ENCODE data around the gene OR6J1.

OR6J1 gene

DNA sequence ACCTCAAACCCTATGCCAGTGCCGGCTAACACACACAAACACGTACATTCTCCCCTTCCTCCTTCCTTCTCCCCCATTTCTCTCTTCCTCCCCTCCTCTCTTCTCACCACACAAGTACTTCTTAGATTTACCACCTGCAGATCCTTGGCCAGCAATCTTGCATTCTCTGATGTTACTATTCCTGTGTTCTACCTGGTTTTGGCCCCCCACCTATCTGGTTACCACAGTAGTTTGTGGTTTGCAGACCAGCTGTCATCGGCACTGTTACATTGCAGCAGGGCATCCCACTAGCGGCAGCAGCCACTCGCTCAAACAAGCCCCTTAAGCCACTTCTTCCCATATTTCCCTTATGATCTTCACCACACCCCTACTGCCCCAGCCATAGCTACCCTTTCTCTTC is 42.2 kb downstream of the OR6J1 start:
- no peak for DNase-seq

DNA sequence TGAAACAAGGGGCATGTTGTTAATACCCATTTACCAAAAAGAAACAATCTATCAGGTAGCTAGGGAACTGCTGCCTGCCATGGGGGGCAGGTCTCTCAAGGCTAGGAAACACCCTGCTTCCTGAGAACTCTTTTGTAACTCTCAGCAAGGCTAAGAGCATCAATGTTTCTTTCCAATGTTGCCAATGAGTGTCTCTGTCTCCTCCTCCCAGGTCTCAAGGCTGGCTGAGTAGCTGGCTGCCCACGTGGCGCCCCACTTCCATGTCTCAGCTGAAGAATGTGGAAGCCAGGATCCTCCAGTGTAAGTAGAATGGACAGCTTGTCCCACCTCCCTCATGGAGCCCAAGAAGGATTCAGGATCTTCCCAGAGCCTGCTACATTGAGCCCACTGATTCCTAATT is 42.7 kb downstream of the OR6J1 start:
- DNase-seq = no peak

DNA sequence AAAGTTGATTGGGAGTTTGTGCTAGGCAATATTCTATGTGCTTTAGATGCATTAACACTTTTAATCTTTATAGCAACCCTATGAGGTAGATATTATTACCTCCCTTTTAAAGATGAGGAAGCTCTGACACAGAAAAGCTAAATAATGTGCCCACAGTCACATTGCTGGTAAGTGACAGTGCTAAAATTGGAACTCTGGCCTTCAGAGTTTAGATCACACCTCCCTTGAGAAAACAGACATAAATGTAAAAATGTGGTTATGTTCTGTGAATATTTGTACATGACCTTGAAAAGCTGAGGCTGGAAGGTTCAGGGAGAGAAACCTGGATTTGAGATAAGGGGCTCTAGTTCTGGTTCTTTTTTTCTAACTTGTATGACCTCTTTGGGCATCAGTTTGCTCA is 44.1 kb downstream of the OR6J1 start:
- no peak for DNase-seq

DNA sequence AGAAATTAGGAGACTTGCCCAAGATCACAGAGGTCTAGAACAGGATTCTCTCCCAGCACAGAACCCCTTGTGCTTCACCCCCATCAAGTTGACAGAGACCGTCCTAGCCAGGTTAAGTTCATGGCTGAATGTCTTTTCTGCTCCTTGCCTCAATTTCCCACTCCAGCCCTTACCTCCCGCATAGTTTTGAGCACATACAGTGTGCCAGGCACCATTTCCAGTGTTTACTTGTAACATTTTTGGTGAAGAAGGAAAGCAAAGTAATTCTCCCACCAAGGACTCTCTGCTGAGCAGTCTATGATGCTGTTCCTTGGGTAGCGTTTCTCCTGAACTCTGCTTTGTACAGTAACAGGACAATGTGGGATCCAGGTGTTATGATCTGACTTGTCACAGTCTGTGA is 44.8 kb downstream of the OR6J1 start:
- DNase-seq = no peak

DNA sequence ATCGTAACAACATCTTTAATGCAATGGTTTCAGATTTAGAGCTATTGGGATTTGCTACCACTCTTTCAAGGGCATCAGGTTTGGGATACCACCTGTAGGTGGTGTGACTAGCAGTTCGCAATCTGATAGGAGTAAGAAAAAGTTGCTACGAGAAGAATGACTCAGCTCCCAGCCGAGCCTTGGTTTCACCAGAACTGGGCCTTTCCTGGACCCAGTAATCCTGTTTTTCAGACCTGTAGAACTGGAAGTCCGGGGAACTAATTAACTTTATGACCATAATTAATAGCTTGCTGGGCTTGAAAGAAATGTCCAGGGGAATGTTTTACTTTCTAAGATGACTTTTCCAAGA is 45.3 kb downstream of the OR6J1 start:
- DNase-seq = peak; percentile 68

DNA sequence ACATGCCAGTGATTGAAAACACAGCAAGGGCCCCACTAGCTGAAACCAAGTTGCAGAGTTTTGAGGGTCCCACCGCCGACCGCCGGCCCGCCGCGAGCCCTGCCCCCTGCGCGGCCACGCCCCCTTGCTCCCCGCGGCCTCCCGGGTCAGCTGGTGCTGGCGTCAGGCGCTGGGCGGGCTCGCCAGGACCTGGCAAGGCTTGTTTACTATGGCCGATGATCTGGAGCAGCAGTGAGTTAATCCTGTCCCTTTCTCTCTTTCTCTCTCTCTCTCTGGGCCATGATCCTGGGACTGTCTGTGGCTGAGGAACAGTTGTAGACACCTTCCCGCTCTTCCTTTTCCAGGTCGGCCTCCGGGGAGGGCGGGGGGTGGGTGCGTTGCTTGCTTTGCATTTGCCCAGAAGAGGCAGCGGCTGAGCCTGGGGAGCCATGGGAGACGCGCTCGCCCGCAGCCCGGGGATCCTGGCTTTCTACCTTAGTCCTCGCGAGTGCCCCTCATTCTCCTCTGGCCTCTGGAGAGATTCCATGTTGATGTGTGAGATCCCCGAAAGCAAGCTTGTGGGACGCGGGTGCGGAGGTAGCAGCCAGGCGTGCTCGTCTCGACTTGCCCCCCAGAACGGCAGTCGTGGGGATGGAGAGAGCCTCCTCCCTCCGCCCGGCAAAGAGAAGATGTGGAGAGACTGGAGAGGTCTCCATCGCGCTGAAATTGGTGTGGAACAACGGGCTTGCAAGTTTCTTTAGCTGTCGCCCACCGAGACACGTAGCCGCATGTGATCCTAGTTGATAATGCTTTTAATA is 45.9 kb downstream of the OR6J1 start, which contains the start of gene ABHD4:
TSS of gene ABHD4 (plus strand) at position 202 of the 797 bp plus-strand sequence. CDS start at position 209, 7 bp downstream.
- DNase-seq = peak; percentile 76

DNA sequence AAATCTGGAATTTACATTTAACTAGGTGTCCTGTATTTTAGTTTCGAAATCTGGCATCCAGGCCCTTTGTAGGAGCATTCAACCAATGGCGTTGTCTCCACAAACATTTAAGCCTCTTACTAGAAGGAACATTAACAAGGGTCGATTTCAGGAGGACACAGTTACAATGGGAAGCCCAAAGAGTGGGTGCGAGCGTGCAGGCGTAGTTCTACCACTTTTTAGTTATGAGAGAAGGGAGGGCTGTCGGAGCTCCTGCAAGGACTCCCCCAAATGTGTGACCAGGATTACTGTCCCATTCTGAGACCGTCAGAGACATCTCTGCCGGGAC is 46.4 kb downstream of the OR6J1 start:
- DNase-seq = no peak

DNA sequence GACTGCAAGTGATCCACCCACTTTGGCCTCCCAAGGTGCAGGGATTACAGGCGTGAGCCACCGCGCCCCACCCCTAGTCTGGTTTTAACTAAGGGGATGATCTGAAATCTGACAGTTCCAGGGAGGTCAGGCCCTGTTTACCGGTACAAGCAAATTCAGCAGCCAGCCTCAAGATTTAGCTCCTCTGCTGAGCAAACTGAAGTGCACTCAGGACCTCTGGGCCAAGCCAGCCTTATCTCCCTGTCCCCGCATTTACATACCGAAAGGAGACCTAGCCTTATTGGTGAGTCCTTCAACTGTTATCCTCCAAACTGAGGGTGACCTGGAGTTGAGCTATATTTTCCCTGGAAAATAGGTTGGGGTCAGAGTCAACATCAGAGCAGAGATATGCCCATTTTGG is 46.9 kb downstream of the OR6J1 start:
- DNase-seq = no peak

DNA sequence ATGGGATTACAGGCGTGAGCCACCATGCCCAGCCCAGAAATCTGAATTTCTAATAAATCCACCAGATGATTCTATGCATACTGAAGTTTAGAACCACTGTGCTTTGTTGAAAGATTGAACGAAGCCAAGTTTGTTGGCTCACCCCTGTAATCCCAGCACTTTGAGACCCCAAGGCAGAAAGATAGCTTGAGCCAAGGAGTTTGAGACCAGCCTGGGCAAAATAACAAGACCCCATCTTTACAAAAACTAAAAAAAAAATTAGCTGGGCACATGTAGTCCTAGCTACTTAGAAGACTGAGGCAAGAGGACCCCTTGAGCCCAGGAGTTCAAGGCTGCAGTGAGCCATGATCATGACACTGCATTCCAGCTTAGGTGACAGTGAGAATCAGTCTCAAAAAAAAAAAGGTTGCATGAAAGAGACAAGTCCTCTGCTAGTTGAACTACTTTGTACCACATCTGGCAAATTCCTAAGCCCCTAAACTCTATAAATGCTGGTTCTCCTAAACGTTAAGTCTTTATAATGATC is 47.7 kb downstream of the OR6J1 start:
- no peak for DNase-seq

DNA sequence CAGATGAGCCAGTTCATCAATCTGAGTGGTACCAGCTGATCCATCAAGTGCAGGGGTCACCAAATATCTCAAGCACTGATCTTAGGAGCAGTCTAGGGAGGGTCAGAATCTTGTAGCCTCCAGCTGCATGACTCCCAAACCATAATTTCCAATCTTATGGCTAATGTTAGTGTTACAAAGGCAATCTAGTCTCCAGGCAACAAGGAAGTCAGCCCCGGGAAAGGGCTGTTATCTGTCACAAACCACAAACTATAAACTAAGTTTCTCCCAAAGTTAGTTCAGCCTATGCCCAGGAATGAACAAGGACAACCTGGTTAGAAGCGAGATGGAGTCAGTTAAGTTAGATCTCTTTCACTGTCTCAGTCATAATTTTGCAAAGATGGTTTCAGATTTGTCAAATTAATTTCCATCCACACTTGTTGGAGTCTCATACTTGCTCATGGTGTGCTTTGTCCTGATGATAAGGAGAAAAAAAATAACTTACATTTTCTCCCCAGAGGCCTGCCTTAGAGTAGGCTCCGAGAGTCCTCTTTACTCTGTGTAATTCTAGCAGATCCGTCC is 49.9 kb downstream of the OR6J1 start:
- no peak for DNase-seq

DNA sequence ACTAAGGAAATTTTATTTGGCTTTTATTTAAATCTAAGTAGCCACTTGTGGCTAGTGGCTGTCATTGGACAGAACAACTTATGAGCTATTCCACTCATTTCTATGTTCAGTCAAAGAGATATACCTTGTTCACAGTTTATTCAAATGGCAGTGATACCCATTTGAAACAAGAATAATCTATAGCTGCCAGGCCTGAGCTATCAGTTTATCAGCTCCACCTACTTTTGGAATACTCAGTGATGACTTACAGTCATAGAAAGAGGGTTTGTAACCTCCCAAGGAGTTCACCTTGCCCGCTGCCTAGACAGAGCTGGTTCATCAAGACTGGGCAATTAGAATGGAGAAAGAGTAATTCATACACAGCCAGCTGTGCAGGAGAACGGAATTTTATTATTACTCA is 50.6 kb downstream of the OR6J1 start:
- DNase-seq = no peak

DNA sequence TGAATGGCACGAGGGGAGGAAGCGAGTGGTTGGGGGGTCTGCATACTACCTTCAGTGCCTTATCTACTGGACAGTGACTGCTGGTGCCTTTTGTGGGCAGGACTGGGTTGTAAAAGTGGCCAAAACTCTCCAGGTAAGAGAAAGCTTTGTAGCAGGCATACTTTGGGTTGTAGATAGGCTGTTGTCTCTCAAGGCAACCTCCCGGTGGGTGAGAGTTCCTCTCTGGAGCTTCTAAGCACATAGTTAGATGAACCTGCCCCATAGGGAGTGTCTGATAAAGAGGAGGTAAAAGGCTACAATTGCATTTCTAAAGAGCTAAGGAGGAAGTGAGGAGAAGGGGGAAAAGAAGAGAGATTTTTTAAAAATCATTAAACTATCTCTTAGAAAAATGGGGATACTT is 51.0 kb downstream of the OR6J1 start:
- no peak for DNase-seq

DNA sequence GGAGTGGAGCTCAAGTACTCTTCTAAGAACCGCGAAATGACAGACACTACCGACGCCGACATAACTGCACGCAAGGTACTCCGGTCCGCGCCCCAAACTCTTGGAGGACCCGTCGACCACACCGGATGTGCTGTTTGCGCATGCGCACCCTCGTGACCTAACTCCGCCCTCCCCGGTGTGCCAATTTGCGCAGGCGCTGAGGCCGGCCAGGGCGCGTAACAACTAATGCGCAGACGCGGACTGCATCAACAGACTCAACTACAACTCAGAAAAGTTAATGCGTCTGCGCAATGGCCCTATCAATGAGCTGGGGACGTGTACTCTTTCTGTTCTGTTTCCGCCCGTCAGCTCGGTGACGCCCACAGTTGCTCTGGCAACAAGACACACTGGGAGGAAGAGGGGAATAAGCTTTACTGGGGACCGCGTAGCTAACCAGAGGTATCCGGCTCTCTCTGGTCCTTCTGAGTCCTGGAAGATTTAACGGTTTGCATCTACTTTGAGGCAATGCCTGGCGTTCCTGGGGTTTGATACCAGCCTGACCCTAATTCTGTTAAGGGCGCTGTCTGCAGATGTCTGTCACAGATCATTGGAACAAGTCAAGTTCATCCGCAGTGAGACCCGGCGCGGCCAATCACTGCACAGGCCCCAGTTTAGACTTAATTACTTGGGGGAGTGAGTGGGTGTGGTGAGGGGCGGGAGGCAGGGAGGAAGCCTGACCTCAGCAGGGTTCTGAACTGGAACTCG is 54.9 kb downstream of the OR6J1 start, which contains the start of gene DAD1:
TSS of gene DAD1 (minus strand) at position 129 of the 744 bp plus-strand sequence. CDS start at position 62, 67 bp downstream.
- peak; percentile 100 for DNase-seq

DNA sequence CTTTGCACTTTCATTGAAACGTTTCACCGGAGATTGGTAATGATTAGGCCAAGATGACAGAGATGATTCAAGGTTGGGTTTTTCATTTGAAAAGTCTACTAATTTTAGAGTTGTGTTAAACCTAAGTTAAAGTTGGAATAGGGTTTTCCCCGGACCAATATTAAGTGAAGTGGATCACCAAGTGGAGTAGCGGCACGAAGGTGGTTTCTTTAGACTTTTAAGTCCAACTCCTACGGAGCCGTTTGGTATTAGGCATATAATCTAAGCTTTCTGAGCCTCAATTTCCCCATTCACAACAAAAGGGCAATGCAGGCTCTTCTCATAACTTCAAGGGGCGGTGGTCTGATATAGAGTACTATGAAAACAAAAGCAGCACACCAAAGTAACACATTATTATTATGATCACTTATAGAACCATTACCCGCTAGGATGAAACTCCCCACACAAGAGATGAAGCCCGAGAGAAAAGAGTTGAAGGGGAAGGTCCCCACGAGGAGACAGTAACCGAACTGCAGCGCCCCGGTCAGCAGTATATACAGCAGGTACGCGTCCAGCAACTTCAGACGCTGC is 55.5 kb downstream of the OR6J1 start:
- peak; percentile 63 for DNase-seq

DNA sequence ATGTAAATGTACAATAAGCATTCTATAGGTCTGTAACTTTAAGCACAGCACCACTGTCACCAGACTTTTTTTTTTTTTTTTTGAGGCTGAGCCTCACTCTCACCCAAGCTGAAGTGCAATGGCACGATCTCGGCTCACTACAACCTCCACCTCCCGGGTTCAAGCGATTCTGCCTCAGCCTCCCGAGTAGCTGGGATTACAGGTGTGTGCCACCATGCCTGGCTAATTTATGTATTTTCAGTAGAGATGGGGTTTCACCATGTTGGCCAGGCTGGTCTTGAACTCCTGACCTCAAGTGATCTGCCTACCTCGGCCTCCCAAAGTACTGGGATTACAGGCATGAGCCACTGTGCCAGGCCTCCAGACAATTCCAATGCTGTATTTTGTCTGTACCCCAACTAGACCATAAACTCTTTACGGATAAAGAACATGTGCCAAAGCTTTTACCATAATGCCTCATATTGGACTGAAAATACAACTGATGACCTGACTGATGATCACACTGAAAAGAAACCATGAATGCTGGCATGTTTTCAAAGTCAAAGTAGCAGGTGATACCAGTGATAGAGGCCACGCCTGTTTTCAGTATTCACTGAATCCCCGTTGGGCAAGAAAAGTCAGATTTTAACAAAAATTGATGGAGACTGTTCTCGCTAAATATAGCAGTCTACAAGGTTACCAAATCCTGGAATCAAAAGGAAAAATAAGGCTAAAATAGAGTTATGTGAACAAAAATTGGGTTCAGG is 56.3 kb downstream of the OR6J1 start:
- DNase-seq = peak; percentile 53

DNA sequence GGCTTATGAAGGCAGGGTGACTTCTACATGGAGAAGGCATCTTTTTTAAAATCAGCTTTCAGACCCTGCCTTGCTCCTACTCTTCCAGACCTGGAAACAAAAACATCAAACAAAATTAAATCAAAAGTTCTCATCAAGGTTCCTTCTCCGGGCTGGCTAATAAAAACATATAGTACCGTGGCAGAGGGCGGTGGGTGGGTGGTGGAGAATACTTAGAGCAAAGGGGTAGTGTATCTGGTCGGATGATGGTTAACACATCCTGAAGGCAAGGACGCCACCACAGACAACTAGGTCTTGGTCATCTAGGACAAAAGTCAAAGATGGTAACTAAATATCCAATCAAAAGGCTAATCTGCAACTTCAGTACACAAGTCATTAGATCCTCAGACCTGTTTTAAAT is 56.9 kb downstream of the OR6J1 start:
- no peak for DNase-seq

DNA sequence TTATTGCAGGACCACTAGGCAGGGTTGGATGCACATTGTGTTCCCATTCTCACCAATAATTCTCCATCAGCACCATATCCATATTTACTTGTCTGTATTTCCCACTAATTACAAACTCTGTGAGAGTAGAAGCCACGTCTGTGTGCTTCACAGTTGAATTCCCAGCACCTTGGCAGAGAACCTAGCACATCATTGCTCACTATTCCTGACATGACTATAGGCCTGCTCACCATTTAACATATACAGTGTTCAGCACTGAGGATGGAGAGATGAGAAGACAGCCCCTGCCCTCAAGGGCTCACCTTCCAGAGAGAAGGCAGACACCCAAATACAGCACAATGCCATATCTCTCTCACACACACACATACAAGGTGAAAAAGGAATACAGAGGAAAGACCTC is 60.2 kb downstream of the OR6J1 start:
- no peak for DNase-seq
